ENCODE results near the gene PIGU.

The PIGU gene

DNA sequence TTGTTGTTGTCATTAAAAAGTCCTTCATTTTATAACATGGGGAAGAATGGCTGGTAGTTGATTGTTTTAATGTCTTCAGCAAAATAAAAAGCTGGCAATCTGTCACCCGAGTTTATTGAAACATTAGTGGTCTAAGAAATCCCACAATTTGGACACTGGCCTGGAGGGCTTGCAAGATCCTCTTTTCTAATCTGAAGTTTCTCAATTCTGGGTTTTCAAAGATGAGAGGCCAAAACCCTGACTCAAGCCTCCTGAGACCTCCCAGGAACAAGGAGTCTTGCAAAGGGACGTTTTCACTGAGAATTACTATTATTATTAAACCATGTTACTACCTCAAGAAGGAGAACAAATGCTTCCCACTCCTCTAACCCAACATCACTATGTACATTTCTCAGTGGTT lies 98.9 kb downstream of the PIGU start:
- no peak for DNase-seq

DNA sequence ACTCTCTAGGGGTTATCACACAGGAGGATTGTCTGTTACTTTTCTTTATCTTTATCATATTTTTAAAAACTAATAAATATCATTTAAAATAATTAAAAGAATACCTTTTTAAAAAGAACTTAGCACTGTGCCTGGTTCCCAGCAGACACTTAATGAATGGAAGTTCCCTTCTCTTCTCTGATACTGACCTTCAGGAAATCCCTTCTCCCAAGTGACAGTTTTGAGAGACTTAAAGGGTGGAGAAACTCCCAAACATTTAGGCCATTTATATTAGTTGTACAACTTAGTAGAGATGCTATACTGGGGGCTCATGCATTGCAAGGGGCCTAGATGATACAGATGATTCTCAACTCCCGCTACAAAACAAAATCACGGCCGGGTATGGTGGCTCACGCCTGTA lies 99.8 kb downstream of the PIGU start:
- no peak for DNase-seq

- DNase-seq = no peak
Observed at GRCh38 chr20:34575756-34576155, 101.1 kb downstream of the PIGU start.

DNA sequence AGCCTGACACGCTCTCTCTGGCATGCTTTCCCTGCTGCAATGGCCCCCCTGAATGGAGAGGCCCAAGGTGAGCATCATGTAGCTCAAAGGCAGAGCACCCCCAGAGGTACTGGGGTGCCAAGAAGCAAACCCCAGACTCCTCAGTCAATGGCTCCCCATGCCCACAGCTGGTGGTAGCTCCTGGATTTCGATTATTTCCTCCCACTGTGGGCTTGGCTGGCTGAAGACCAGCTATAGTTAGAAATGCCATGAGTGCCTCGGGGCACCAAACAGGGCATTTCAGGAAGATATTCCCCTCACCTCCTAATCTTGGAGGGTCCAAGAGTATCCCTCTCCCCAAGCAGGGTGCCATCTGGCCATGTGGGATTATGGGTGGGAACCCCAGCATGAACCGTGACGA lies 101.6 kb downstream of the PIGU start:
- DNase-seq = no peak

- DNase-seq = no peak
Observed at GRCh38 chr20:34574861-34575260, 102.0 kb downstream of the PIGU start.

DNA sequence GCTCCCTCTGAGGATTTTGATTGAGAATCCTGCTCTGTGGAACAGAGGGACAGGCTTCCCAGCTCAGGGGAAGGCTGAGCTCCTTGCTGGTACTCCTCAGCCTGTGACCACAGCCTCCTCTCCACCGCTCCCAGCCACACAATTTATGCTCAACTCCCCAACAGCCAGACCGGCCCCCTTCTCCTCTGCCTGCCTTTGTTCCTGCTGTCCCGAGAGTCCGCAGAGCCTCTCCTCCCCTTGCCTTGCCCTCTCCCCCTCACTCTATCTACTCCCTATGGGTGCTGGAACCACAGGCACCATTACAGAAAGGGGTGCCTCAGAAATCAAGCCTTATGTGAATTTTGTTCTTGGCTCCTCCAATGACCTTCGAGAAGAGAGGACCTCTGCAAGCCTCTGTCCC lies 102.5 kb downstream of the PIGU start:
- no peak for DNase-seq

DNA sequence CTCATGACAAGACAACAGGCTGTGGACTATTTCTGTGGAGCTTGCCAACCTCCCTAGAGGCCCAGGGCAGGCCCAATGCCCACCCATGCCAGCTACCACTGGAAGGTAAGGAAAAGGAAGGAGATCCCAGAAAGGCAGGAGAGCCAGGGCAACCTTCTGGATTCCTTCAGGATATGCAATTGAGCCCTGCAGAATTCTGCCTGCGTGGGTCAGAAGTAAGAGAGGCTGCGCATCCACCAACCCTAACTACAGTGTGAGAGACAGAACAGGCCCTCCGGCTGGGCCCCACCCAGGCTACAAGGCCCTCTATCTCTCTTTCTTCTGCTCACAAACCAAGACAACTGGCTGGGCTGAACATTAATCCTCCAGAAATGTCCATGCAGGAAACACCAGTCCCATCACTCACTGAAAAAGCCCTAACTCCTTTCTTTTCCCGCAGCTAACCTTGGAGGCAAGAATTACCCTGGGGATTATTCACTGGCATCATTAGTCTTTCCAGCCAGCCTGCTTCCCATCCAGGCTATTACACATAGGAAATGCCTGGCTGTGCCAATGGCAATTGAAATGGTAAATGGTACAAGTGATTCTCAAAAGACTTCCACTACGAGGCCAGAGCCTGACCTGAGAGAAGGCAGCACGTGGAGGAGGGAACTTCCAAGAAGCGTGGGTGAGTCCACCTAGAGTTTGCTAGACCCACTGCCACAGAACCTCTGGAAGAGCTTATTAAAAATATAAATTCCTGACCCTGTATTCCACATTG lies 103.2 kb downstream of the PIGU start:
- no peak for DNase-seq

GRCh38 chr20:34571753-34572152 lies 105.1 kb downstream of the PIGU start:
- no peak for DNase-seq

DNA sequence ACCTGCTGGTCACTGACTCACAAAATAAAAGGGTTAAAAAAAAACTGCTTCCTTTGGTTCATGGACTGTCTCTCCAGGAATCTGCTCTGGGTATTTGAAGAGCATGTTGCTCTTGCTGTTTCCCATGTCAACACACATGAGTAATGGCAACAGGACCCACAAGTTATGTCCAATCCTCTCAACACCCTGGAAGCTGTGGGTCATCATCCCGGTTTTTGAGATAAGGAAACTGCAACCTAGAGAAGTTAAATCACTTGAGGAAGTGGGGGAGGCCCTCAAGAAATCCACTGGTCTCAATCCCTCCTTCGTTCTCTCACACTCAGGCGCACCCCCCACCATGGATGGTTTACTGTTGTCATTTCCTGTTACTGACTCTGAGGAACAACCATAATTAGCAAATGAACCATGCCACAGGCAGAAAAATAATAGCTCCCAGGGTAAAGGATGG lies 106.0 kb downstream of the PIGU start:
- no peak for DNase-seq

DNA sequence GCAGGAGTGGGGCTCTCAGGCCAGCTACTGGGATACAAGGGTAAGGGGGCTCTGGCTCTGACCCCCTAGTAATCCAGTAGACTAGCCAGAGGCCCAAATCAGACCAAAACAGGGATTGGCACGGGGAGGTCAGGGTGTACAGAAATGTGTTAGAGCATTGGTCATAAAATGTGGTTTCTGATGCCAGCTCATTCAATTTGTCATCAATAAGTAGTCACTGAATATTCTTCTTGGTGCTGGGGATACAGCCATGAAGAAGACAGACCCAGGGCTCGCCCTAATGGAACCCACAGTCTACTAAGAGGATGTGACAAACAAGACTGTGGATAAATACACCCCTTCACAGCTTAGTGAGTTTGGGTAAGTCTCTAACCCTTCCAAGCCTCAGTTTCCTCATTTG lies 107.3 kb downstream of the PIGU start:
- DNase-seq = no peak

DNA sequence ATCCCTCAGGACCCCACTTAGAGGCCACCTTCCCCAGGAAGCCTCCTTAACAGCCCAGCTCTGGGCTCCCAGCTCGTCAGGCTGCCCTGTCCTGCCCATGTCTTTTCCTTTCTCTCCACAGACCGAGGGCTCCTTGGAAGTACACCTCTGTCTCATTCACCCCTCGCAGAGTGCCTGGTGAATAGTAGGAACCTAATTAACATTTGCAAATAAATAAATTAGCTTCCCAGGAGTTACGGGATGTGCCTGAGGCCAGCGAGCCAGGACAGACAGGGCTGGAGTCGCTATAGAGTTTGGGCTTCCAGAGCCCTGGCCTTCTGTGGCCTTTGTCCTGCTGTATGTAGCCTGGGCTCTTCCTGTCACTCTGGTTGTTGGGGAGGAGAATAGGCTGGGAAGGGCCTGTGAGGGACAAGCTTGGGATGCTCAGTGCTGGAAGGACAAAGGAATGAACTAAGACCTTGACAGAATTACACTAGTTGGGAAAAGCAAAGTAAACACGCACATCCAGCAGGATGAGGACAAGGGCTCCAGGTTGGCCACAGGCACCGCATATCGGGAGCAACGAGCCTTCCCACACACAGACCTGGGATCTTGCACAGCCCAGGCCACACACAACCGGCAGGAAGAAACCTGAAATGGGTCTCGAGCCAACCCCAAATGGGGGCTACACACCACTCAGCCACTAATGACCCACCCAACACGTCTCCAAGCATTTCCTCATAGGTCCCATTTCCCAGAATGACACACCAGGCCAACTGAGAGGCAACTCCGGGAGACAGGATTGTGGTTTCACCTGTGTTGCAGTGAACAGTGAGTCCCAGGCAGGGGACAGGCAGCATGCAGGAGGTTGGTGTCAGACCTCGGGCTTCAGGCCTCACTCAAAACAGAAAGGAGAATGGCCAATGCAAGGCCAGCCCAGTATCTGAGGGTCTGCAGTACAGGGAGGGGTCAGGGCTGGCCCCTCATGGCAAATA lies 108.7 kb downstream of the PIGU start:
- no peak for DNase-seq

DNA sequence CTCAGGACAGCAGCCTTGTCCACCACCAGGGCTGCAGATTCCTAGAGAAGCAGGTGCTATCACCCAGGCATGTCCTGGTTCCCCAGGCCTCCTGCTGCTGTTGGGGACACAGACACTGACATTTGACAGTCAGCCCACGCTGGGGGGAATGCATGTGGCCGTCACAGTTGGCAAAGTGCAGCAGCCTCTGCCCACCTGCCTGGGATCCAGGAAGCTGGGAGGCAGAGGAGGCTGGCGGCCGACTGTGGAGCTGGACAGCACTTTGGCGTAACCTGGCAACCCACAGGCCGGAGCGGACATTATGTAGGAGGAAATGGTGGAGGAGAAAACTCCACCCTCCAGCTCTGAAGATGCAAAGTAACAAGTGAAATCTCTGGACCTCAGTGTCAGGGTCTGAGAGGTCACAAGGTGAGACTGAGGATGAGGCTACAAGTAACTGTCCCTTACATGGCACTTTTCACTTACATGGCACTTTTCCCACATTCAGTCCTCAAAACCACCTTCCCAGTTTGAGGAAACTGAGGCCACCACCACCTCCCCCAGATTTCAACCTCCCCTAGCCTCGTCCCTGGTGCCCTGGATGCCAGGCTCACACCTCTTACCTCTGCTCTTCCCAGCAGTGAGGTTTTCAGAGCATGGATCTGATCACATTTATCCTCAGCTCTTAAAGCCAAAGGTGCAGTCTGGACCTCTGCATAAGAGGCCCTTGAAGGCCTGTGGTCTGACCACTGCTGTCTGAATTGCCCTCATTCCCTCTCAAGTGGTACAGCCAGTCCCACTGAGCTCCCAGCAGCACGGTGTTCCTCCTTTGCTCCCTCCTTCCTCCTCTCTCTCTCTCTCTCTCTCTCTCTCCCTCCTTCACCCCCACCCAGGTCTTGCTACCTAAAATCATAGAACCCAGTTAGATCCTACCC lies 109.7 kb downstream of the PIGU start:
- no peak for DNase-seq

GRCh38 chr20:34564833-34565232 lies 112.1 kb downstream of the PIGU start:
- DNase-seq = no peak

- DNase-seq = no peak
Observed at GRCh38 chr20:34562641-34563040, 114.3 kb downstream of the PIGU start.

- DNase-seq = no peak
Observed at GRCh38 chr20:34561661-34562060, 115.2 kb downstream of the PIGU start.

DNA sequence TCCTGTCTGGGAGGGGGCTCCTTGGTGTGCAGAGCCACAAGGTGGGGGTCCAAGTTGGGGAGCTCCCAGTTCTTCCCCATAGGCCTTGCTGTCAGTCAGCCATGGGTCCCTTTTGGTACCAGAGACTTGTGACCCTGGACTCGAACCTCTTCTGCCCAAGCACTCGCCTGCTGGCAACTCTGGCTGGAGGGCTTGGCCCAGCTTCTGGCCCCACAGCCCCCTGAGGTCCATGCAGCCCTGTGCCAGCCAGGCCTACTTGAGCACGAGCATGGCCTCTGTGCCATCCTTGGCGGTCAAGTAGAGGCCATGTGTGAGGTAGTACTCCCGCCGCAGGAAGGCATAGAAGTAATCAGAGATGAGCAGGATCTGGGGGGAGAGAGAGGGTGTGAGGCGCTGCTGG lies 116.3 kb downstream of the PIGU start:
- DNase-seq = no peak

DNA sequence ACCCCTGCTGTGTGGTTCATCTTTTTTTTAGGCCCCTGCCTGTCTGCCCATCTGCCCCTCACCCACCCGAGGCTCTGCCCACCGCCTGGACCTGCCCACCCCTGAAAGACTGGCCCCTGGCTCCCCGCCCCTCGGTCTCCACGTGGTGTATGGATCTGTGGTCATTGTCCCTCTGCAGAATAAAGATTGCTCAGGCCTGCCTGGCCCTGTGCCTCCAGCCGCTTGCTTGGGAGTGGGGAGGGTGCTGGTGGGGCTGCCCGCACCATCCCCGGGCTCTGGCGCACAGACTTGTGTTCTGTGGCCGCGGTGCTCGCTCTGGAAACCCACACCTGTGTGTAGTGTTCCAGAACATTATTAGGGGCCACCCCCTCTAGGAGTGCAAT lies 116.8 kb downstream of the PIGU start:
- no peak for DNase-seq

DNA sequence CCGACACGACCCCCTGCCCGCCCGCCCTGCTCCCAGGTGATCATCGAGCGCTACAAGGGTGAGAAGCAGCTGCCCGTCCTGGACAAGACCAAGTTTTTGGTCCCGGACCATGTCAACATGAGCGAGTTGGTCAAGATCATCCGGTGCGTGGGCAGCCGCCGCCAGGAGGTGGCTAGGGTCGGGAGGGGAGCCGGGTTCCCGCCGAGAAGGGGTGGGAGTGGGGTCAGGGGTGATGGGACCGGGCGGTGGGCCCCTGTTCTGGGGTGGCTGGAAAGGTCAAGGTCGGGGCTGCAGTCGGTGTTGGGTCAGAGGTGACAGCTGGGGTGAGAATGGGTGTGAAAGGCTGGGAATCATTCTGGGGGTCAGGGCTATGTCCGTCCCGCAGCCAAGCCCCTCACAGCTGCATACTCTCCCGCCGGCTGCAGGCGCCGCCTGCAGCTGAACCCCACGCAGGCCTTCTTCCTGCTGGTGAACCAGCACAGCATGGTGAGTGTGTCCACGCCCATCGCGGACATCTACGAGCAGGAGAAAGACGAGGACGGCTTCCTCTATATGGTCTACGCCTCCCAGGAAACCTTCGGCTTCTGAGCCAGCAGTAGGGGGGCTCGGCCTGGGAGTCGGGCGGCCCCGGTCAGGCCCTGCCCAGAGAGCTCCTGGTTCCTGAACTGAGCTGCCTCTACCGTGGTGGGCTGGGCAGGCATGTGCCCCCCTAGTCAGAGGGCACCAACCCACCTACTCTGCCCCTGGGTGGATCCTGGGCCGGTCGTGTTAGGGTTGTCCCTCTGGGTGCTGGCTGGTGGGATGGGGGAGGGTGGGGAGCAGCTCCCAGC lies 117.4 kb downstream of the PIGU start:
- no peak for DNase-seq

GRCh38 chr20:34558320-34559218 lies 118.3 kb downstream of the PIGU start, which contains the start of gene MAP1LC3A:
Gene MAP1LC3A (plus strand): TSS chr20:34558718. CDS start chr20:34558869, 151 bp downstream.
- DNase-seq = peak; percentile 83

DNA sequence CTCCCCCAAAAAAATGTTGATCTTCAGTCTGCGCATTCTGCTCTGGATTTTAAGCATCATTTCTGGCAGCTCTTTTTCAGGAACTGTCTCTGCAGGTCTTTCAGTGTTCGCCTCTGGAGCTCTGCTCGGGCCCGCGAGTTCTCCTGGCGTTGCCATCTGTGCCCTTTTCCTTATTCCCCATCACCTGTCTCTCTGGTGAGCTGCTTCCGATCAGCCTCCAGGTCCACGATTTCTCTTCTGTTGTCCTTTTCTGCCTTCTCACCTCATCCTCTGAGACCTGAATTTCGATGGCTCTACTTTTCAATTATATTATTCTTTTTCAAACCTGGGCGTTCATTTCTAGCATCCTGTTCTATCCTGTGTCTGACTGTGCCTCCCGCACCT lies 119.0 kb downstream of the PIGU start:
- no peak for DNase-seq

DNA sequence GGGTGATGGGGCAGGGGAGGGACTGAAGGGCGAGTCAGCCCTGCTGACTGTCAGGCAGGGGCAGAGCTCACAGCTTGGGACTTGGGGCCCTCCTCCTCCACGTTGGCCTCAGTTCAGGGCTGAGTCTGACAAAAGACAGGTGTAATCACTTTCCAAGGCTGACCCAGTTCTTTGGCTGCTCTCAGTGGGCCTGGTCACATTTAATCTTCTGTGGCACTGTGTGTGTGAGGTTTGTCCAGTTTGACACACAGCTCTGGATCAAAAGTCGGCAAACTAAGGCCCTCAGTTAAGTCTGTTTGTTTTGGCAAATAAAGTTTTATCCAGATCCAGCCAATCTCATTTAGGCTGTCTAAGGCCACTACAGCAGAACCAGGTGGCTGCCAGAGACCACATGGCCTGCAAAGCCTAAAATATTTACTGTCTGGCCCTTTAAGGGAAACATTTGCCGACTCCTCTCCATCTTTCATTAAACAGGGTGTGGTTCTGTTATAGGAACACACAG lies 123.5 kb downstream of the PIGU start:
- DNase-seq = no peak

Measured in NCI-H1092 (cell line).